K562 (cell line): ENCODE results near the gene SEMA6B.

Experiments used
- ARNT ChIP-seq, 2 experiments: fragments of 450-650 bp; IDR thresholded peaks; 2 replicates each; pipeline ENCODE4 v1.6.1; 2016; ENCODE audit warnings: mild to moderate bottlenecking in 1 of 2
- CTCF ChIP-seq, 3 experiments: IDR thresholded peaks in 2 of 3; conservative IDR thresholded peaks in 1 of 3; 2 replicates each; pipeline ENCODE4 v1.5.1; 2011 to 2012; ENCODE audit warnings: low read length in 3 of 3, mild to moderate bottlenecking in 3 of 3, control low read depth in 2 of 3, improper control_type of control experiment in 1 of 3, inconsistent platforms in 1 of 3, low read depth in 1 of 3, mixed read lengths in 1 of 3, moderate library complexity in 1 of 3; ENCODE audit not compliant: insufficient read depth in 2 of 3
- NR3C1 ChIP-seq: sonication (generic); formaldehyde crosslinking; IDR thresholded peaks from 2 replicates; pipeline ENCODE4 v1.8.1; 2022; ENCODE audit warnings: missing genetic modification reagents
- POLR2A ChIP-seq: fragments of 450-650 bp; conservative IDR thresholded peaks from 2 replicates; pipeline ENCODE4 v1.6.1; 2016
- RNF2 ChIP-seq: sonication (generic); IDR thresholded peaks from 2 replicates; pipeline ENCODE4 v1.6.1; 2016
- SIN3A ChIP-seq, 2 experiments: fragments of 150-350 bp in 1 of 2; IDR thresholded peaks; 2 replicates each; pipeline ENCODE4 v1.6.1; 2011 to 2016; ENCODE audit warnings: borderline replicate concordance in 2 of 2, low read depth in 2 of 2, low read length in 2 of 2, mild to moderate bottlenecking in 2 of 2, moderate library complexity in 2 of 2; ENCODE audit not compliant: control insufficient read depth in 1 of 2
- SMC3 ChIP-seq: conservative IDR thresholded peaks from 2 replicates; pipeline ENCODE4 v1.6.1; 2011; ENCODE audit warnings: low read depth, low read length, improper control_type of control experiment; ENCODE audit not compliant: insufficient read depth
- YBX1 ChIP-seq: fragments of 450-650 bp; IDR thresholded peaks from 2 replicates; pipeline ENCODE4 v1.7.1; 2016; ENCODE audit warnings: mild to moderate bottlenecking
- ZNF347 ChIP-seq: fragments of 450-650 bp; formaldehyde crosslinking; IDR thresholded peaks from 2 replicates; pipeline ENCODE4 v1.4.0; 2020; ENCODE audit warnings: low read depth, mild to moderate bottlenecking, moderate library complexity
- ZNF561 ChIP-seq: fragments of 450-650 bp; formaldehyde crosslinking; conservative IDR thresholded peaks from 2 replicates; pipeline ENCODE4 v1.4.0; 2020; ENCODE audit warnings: mild to moderate bottlenecking, moderate library complexity
- TF ChIP-seq, protein P1 (sequence below): sonication (generic); formaldehyde crosslinking; IDR thresholded peaks from 2 replicates; pipeline ENCODE4 v1.8.1; 2022; ENCODE audit warnings: missing genetic modification reagents
- TF ChIP-seq, protein P2 (sequence below): sonication (generic); formaldehyde crosslinking; IDR thresholded peaks from 2 replicates; pipeline ENCODE4 v1.4.0; 2020; ENCODE audit warnings: mild to moderate bottlenecking, missing genetic modification reagents
- TF ChIP-seq, protein P3 (sequence below): fragments of 450-650 bp; IDR thresholded peaks from 2 replicates; pipeline ENCODE4 v1.6.1; 2016; ENCODE audit warnings: low read depth

DNA sequence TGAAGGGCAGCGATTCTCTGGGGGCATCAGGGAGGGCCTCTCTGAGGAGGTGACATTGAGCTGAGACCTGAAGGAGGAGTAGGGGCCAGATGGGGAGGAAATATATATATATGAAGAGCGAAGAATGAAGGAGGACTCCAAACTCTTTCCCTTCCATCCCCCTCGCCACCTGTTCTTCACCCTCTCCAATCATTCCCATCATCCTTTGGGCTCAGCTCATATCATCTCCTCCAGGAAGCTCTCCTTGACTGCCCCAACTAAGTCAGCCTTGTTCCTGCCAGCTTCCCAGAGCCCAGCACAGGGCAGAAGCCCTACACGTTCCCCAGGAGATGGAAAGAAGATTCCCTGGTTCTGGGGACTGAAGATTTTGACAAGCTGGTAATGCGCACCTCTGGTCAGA is 33.0 kb upstream of the SEMA6B start:
- TF ChIP-seq, protein P1, sequence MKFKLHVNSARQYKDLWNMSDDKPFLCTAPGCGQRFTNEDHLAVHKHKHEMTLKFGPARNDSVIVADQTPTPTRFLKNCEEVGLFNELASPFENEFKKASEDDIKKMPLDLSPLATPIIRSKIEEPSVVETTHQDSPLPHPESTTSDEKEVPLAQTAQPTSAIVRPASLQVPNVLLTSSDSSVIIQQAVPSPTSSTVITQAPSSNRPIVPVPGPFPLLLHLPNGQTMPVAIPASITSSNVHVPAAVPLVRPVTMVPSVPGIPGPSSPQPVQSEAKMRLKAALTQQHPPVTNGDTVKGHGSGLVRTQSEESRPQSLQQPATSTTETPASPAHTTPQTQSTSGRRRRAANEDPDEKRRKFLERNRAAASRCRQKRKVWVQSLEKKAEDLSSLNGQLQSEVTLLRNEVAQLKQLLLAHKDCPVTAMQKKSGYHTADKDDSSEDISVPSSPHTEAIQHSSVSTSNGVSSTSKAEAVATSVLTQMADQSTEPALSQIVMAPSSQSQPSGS (CRISPR knock-in tag): no peak
- TF ChIP-seq YBX1 (no peak), RNF2 (no peak), POLR2A (no peak), ZNF561 (CRISPR knock-in tag) (no peak), CTCF (IDR thresholded peaks at IDR 0.05 in 2 of 3, conservative IDR thresholded peaks at IDR 0.05 in 1 of 3; ENCODE audit: insufficient read depth in 2 of 3, low read depth in 1 of 3, low read length in 3 of 3) (no peak), SMC3 (no peak), ARNT (IDR thresholded peaks at IDR 0.05) (no peak), NR3C1 (CRISPR knock-in tag) (no peak), SIN3A (IDR thresholded peaks at IDR 0.05; ENCODE audit: borderline replicate concordance in 2 of 2, control insufficient read depth in 1 of 2, low read depth in 2 of 2, low read length in 2 of 2) (no peak), ZNF347 (no peak)
- TF ChIP-seq, protein P2, sequence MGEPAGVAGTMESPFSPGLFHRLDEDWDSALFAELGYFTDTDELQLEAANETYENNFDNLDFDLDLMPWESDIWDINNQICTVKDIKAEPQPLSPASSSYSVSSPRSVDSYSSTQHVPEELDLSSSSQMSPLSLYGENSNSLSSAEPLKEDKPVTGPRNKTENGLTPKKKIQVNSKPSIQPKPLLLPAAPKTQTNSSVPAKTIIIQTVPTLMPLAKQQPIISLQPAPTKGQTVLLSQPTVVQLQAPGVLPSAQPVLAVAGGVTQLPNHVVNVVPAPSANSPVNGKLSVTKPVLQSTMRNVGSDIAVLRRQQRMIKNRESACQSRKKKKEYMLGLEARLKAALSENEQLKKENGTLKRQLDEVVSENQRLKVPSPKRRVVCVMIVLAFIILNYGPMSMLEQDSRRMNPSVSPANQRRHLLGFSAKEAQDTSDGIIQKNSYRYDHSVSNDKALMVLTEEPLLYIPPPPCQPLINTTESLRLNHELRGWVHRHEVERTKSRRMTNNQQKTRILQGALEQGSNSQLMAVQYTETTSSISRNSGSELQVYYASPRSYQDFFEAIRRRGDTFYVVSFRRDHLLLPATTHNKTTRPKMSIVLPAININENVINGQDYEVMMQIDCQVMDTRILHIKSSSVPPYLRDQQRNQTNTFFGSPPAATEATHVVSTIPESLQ (CRISPR knock-in tag): no peak
- TF ChIP-seq, protein P3, sequence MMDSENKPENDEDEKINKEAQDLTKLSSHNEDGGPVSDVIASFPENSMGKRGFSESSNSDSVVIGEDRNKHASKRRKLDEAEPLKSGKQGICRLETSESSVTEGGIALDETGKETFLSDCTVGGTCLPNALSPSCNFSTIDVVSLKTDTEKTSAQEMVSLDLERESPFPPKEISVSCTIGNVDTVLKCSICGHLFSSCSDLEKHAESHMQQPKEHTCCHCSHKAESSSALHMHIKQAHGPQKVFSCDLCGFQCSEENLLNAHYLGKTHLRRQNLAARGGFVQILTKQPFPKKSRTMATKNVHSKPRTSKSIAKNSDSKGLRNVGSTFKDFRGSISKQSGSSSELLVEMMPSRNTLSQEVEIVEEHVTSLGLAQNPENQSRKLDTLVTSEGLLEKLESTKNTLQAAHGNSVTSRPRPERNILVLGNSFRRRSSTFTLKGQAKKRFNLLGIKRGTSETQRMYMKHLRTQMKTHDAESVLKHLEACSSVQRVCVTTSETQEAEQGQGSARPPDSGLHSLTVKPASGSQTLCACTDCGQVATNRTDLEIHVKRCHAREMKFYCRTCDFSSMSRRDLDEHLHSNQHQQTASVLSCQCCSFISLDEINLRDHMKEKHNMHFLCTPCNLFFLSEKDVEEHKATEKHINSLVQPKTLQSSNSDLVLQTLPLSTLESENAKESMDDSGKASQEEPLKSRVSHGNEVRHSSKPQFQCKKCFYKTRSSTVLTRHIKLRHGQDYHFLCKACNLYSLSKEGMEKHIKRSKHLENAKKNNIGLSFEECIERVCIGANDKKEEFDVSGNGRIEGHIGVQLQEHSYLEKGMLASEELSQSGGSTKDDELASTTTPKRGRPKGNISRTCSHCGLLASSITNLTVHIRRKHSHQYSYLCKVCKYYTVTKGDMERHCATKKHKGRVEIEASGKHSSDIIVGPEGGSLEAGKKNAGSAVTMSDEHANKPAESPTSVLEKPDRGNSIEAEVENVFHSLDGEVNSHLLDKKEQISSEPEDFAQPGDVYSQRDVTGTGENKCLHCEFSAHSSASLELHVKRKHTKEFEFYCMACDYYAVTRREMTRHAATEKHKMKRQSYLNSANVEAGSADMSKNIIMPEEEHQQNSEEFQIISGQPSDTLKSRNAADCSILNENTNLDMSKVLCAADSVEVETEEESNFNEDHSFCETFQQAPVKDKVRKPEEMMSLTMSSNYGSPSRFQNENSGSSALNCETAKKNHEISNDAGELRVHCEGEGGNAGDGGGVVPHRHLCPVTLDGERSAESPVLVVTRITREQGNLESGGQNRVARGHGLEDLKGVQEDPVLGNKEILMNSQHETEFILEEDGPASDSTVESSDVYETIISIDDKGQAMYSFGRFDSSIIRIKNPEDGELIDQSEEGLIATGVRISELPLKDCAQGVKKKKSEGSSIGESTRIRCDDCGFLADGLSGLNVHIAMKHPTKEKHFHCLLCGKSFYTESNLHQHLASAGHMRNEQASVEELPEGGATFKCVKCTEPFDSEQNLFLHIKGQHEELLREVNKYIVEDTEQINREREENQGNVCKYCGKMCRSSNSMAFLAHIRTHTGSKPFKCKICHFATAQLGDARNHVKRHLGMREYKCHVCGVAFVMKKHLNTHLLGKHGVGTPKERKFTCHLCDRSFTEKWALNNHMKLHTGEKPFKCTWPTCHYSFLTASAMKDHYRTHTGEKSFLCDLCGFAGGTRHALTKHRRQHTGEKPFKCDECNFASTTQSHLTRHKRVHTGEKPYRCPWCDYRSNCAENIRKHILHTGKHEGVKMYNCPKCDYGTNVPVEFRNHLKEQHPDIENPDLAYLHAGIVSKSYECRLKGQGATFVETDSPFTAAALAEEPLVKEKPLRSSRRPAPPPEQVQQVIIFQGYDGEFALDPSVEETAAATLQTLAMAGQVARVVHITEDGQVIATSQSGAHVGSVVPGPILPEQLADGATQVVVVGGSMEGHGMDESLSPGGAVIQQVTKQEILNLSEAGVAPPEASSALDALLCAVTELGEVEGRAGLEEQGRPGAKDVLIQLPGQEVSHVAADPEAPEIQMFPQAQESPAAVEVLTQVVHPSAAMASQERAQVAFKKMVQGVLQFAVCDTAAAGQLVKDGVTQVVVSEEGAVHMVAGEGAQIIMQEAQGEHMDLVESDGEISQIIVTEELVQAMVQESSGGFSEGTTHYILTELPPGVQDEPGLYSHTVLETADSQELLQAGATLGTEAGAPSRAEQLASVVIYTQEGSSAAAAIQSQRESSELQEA: no peak
